GM13977 (cell line): ENCODE data around the gene NAT9.

ENCODE experiments used
- DNase-seq: peaks from one replicate; pipeline ENCODE4 v3.0.0; 2012; ENCODE audit warnings: low spot score
- CTCF ChIP-seq: IDR thresholded peaks from 2 replicates; pipeline ENCODE4 v1.5.1; 2012; ENCODE audit warnings: mild to moderate bottlenecking, control low read depth; ENCODE audit not compliant: insufficient read depth; ENCODE audit errors: extremely low read depth, missing control alignments
- in situ Hi-C: fragments of 300-500 bp; cut with MboI; formaldehyde crosslinking; loops from one replicate; pipeline ENCODE4 v1.12.0; 2022; ENCODE audit warnings: low sequenced_read_pairs, low pct_unique_long_range_greater_than_20kb, mixed read lengths, inconsistent platforms; ENCODE audit not compliant: unreplicated experiment

NAT9 gene

GRCh38 chr17:74812109-74813009, 36.2 kb upstream of the NAT9 start:
- in situ Hi-C loops = no loop called here
- no peak for TF ChIP-seq CTCF
- DNase-seq = no peak

- no peak for TF ChIP-seq CTCF
- no peak for DNase-seq
- in situ Hi-C loops = no loop called here
These were observed 34.7 kb upstream of the NAT9 start for GRCh38 chr17:74810699-74811485.

- TF ChIP-seq CTCF = no peak
- in situ Hi-C loops = no loop called here
These were observed 32.7 kb upstream of the NAT9 start for GRCh38 chr17:74808714-74809430.

GRCh38 chr17:74807925-74808324, 31.8 kb upstream of the NAT9 start:
- no peak for DNase-seq
- TF ChIP-seq CTCF = no peak
- in situ Hi-C loops = no loop called here

More at GRCh38 chr17:74808714-74809430, 32.7 kb upstream of the NAT9 start:
- DNase-seq = no peak

- TF ChIP-seq CTCF = no peak
- in situ Hi-C loops = no loop called here
- DNase-seq = no peak
These were observed 31.3 kb upstream of the NAT9 start for GRCh38 chr17:74807441-74807840.

- in situ Hi-C loops = no loop called here
- no peak for DNase-seq
- TF ChIP-seq CTCF = no peak
These were observed 30.2 kb upstream of the NAT9 start for GRCh38 chr17:74806334-74806733.
